GM20000 (cell line): ENCODE measurements around the gene ZNF451.
"Not testable (repeated sequence)": the region's sequence is repeated elsewhere in the genome, so short reads cannot be mapped to it uniquely, and the experiment has no call there.

Experiments
- DNase-seq: peaks from one replicate; pipeline ENCODE4 v3.0.0; 2012; ENCODE audit warnings: low spot score
- CTCF ChIP-seq: IDR thresholded peaks from 2 replicates; pipeline ENCODE4 v1.5.1; 2012; ENCODE audit warnings: mild to moderate bottlenecking, control low read depth; ENCODE audit errors: extremely low read depth, missing control alignments

Gene ZNF451

DNA sequence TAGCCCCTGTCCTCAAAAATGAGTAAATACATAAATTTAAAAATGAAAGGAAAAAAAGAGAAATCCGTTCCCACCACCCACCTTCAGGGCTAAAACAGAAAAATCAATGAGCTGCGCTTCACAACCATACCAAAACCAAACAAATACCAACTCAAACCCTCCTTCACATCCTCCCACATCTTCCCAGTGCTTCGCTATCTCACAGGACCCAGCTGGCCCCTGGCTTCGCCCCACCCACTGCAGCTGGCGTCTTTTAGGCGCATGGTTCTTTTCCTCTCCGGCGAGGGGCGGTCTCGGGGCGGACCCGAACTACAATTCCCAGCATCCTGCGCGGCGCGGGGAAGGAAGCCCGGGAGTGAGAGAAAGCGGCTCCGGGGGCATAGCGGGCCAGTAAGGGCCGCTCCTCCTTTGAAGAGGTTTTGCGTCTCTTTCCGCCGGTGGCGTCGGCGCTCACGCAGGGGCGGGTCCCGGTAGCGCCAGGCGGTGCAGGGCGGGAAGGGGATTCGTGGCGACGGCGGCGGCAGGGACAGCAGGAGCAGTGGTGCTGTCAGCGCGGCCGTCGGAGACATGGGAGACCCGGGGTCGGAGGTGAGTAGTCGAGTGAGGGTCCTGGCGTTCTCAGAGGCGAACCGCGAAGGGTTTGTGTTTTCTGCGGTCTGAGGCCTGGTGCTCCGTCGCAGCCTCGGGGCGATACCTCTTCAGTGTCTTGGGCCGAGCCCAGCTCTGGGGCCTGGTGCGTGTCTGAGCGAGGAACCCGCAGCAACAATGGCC is at the start of gene ZNF451:
TSS of gene ZNF451 (plus strand) at position 502 of the 771 bp plus-strand sequence. CDS start at position 568, 66 bp downstream.
- DNase-seq = peak; percentile 93
- TF ChIP-seq CTCF = no peak

GRCh38 chr6:57044061-57044460 is 45.9 kb upstream of the ZNF451 start:
- not testable (repeated sequence) for DNase-seq

- no peak for TF ChIP-seq CTCF
- DNase-seq = no peak
Measured at GRCh38 chr6:57044568-57044967, 45.4 kb upstream of the ZNF451 start.

DNA sequence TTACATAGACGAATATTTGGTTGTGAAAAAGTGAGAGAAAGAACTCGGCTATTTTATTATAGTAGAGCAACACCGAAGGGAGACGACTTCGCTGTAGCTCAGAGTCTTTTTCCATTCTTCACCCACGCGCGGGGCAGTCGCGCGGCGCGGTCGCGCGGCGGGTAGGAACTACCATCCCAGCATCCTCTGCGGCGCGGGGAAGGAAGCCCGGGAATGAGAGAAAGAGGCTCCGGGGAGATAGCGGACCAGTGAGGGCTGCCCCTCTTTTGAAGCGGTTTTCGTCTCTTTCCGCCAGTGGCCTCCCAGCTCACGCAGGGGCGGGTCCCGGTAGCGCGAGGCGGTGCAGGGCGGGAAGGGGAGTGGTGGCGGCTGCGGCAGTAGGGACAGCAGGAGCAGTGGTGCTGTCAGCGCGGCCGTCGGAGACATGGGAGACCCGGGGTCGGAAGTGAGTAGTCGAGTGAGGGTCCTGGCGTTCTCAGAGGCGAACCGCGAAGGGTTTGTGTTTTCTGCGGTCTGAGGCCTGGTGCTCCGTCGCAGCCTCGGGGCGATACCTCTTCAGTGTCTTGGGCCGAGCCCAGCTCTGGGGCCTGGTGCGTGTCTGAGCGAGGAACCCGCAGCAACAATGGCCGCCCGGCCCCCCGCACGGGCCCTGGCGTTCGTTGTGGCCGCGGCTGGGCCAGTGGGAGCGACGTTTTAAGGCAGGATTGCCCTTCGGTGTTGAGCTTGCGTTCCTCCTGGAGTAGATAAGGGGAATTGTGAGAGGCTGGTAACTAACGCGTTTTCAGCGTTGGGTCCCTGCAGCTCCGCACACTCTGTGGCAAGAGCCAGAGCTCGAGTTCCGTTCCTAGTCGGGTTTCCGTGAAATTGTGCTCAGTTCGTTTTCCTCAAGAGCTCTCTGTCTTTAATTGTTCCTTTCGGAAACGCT is 43.4 kb upstream of the ZNF451 start, which contains the start of gene KIAA1586:
TSS of gene KIAA1586 (plus strand) at position 362 of the 925 bp plus-strand sequence. CDS start at position 425, 63 bp downstream.
- peak; percentile 87 for DNase-seq

GRCh38 chr6:57047257-57047585 is 42.8 kb upstream of the ZNF451 start:
- not testable (repeated sequence) for DNase-seq

GRCh38 chr6:57047859-57048258 is 42.1 kb upstream of the ZNF451 start:
- DNase-seq = not testable (repeated sequence)

GRCh38 chr6:57048577-57048976 is 41.4 kb upstream of the ZNF451 start:
- no peak for TF ChIP-seq CTCF

GRCh38 chr6:57063847-57064246 is 26.1 kb upstream of the ZNF451 start:
- TF ChIP-seq CTCF = no peak
- DNase-seq = no peak

More at GRCh38 chr6:57048577-57048976, 41.4 kb upstream of the ZNF451 start:
- DNase-seq = no peak

DNA sequence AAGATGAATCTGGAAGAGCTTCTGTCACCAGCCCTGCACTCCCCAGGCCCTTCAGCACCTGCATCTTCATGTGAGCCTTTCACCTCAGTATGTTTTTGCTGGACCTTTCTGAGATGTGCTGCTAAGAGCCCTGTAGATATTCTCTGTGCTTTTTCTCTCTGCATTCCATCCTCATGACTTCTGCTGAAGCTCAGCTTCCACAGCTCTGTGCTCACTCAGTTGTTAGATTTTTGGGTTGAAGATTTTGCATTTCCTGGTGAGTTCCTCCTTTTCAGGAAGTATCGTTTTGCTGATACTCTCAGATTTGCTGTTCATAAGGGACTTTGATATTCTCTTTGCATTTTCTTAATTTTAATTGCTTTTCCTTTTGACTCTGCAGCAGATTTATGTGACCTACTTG is 25.2 kb upstream of the ZNF451 start:
- no peak for TF ChIP-seq CTCF
- no peak for DNase-seq
